Vagina (tissue), 2 donors: ENCODE data around the gene RBPJ. TPM values are rescaled to one million over a fixed set of nuclear protein-coding genes. Genes with fewer than 3 reads are reported as not detected.

Source experiments
- DNase-seq, 2 donors: peaks; one replicate each; pipeline ENCODE4 v3.0.0-alpha.2; 2017; ENCODE audit errors: extremely low spot score in 2 of 2
- H3K27ac ChIP-seq: fragments of 200-600 bp; sonication (generic); one replicate; pipeline ENCODE4 v1.5.1; 2019
- H3K27me3 ChIP-seq: fragments of 200-600 bp; sonication (generic); one replicate; pipeline ENCODE4 v1.5.1; 2019
- H3K36me3 ChIP-seq, 2 donors: fragments of 200-600 bp; sonication (generic); one replicate each; pipeline ENCODE4 v1.5.1; 2017 to 2019
- H3K4me1 ChIP-seq: fragments of 200-600 bp; sonication (generic); one replicate; pipeline ENCODE4 v1.5.1; 2019
- H3K4me3 ChIP-seq, 2 donors: fragments of 200-600 bp; sonication (generic); 1 replicate in 1 of 2; 2 replicates in 1 of 2; pipeline ENCODE4 v1.5.1; 2016 to 2019
- H3K9me3 ChIP-seq: fragments of 200-600 bp; sonication (generic); one replicate; pipeline ENCODE4 v1.5.1; 2019
- POLR2A ChIP-seq, 2 donors: fragments of 450-650 bp; IDR thresholded peaks; one replicate each; pipeline ENCODE4 v1.6.1; 2017; ENCODE audit warnings: antibody characterized with exemption in 2 of 2, mild to moderate bottlenecking in 2 of 2, moderate library complexity in 2 of 2
- POLR2AphosphoS5 ChIP-seq, 2 donors: sonication (generic); formaldehyde crosslinking; IDR thresholded peaks; one replicate each; pipeline ENCODE4 v1.9.0; 2017; ENCODE audit warnings: antibody characterized with exemption in 2 of 2, mild to moderate bottlenecking in 2 of 2, low read depth in 1 of 2; ENCODE audit not compliant: insufficient read depth in 1 of 2
- intact Hi-C: fragments of 100-400 bp; cut with DNase I; formaldehyde crosslinking; loops from one replicate; pipeline ENCODE4 v1.15.1; 2023
- total RNA-seq: library from RNA; depleted of rRNA; stranded (reverse); fragments of >200 nt; gene quantifications from one replicate; pipeline ENCODE4 v1.2.3, GENCODE V29; 2016
- TF ChIP-seq, protein P1 (sequence below), 3 experiments: fragments of 450-650 bp in 2 of 3; fragments of 200-600 bp in 1 of 3; sonication (generic) in 1 of 3; IDR thresholded peaks; one replicate each; pipeline ENCODE4 v1.5.1; 2017 to 2019; ENCODE audit warnings: antibody characterized with exemption in 3 of 3, mild to moderate bottlenecking in 2 of 3, moderate library complexity in 2 of 3

RBPJ gene
- total RNA-seq, 1 donor from 2014 or later = 50.8 TPM

DNA sequence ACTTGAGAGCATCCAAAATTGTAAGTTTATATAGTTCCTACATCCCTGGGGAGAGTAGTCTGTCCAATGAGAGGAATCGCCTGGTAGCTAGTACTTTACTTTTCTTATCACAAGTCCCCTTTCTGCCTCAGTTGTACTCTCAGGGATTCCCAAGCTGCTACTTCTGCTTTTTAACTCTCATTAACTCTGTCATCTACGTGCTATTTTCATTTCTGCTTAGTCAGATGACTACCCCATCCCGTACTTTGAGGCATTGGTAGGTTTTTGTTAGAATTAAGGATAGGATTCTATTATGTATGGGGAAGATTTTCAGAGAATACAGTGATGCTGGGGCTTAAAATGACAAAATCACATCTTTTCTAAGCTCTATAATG lies 24.7 kb downstream of the RBPJ start:
- H3K4me1 ChIP-seq = peaks cover 41% of the 10 kb centered on the region
- DNase-seq = no peak
- no peaks in the 10 kb centered on the region for H3K27me3 ChIP-seq
- no peak overlapping the region for H3K4me3 ChIP-seq
- TF ChIP-seq POLR2AphosphoS5 (IDR thresholded peaks at IDR 0.05; ENCODE audit: insufficient read depth in 1 of 2, low read depth in 1 of 2) (no peak), POLR2A (IDR thresholded peaks at IDR 0.05) (no peak)
- TF ChIP-seq, protein P1, sequence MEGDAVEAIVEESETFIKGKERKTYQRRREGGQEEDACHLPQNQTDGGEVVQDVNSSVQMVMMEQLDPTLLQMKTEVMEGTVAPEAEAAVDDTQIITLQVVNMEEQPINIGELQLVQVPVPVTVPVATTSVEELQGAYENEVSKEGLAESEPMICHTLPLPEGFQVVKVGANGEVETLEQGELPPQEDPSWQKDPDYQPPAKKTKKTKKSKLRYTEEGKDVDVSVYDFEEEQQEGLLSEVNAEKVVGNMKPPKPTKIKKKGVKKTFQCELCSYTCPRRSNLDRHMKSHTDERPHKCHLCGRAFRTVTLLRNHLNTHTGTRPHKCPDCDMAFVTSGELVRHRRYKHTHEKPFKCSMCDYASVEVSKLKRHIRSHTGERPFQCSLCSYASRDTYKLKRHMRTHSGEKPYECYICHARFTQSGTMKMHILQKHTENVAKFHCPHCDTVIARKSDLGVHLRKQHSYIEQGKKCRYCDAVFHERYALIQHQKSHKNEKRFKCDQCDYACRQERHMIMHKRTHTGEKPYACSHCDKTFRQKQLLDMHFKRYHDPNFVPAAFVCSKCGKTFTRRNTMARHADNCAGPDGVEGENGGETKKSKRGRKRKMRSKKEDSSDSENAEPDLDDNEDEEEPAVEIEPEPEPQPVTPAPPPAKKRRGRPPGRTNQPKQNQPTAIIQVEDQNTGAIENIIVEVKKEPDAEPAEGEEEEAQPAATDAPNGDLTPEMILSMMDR (IDR thresholded peaks at IDR 0.05) = no peak
- no peak overlapping the region for H3K27ac ChIP-seq
- H3K36me3 ChIP-seq = no peaks in the 10 kb centered on the region
- H3K9me3 ChIP-seq = no peaks in the 10 kb centered on the region
- intact Hi-C loops = no loop called here

DNA sequence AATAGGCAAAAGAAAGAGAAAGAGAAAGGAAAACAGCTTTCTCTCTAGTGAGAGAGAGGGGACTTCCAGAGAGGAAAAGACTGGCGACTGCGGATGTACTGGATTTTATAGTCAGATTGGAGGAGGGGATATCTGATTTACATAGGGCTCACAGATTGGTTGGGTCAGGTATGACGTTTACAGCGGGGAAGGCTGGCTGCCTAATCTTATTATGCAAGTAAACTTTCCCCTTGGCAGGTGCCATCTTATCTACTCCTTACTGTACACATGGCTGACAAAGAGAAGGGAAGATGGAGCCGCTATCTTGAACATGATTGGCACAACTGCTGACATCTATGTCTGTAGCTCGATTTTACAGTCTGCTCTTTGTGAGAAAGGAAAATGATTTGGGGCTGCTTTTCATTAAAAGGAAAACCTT lies 25.4 kb downstream of the RBPJ start:
- Histone ChIP-seq H3K27ac (no peak overlapping the region), H3K36me3 (no peaks in the 10 kb centered on the region), H3K4me1 (peaks cover 38% of the 10 kb centered on the region), H3K27me3 (no peaks in the 10 kb centered on the region), H3K9me3 (no peaks in the 10 kb centered on the region), H3K4me3 (no peak overlapping the region)
- TF ChIP-seq POLR2AphosphoS5 (IDR thresholded peaks at IDR 0.05; ENCODE audit: insufficient read depth in 1 of 2, low read depth in 1 of 2) (no peak), POLR2A (IDR thresholded peaks at IDR 0.05) (no peak)
- TF ChIP-seq, protein P1 (IDR thresholded peaks at IDR 0.05) = no peak
- DNase-seq = no peak
- intact Hi-C loops = no loop called here

DNA sequence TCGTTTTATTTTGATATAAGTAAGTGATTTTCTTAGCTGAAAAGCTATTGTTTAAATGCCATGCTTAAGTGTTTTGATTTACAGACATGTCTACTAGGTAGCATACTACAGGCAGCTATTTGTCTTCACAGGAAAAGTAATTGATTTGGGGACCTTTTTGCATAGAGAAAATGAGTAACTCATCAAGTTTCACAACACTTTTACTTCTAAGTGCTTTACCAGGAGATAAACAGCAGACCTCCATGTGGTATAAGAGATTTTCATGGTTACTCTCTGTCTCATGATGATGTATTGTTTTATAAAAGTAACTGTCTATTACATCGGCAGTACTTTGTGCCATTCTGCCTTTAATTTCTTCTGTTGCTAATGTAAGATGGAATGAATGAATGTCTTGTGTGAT lies 28.7 kb downstream of the RBPJ start:
- intact Hi-C loops = no loop called here
- Histone ChIP-seq H3K27ac (no peak overlapping the region), H3K4me3 (no peak overlapping the region), H3K4me1 (peaks cover 30% of the 10 kb centered on the region), H3K27me3 (no peaks in the 10 kb centered on the region), H3K9me3 (no peaks in the 10 kb centered on the region), H3K36me3 (no peaks in the 10 kb centered on the region)
- TF ChIP-seq, protein P1 (IDR thresholded peaks at IDR 0.05) = no peak
- no peak for TF ChIP-seq POLR2AphosphoS5 (IDR thresholded peaks at IDR 0.05; ENCODE audit: insufficient read depth in 1 of 2, low read depth in 1 of 2)
- no peak for TF ChIP-seq POLR2A (IDR thresholded peaks at IDR 0.05)
- DNase-seq = no peak

DNA sequence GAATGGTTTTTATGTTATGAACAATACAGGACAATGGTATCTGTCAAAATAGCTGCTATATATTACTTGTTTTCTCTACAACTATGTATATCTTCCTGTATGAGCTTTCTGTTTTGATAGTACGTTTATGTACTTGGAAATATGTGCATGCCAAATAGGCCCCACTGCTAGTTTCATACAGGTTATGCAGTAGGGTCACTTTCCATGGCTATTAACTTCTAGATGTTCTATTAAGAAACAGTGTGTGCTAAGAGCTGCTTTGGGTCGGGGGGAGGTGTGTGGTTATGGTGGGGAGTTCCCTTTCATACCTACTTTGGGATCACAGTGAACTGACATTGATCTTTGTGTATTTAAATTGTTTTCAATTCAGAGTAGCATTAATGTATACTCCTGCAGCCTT lies 30.9 kb downstream of the RBPJ start:
- no peak for DNase-seq
- intact Hi-C loops = no loop called here
- H3K4me1 ChIP-seq = peaks cover 29% of the 10 kb centered on the region
- H3K27me3 ChIP-seq = no peaks in the 10 kb centered on the region
- H3K9me3 ChIP-seq = no peaks in the 10 kb centered on the region
- no peak overlapping the region for H3K4me3 ChIP-seq
- TF ChIP-seq, protein P1 (IDR thresholded peaks at IDR 0.05) = no peak
- TF ChIP-seq POLR2AphosphoS5 (IDR thresholded peaks at IDR 0.05; ENCODE audit: insufficient read depth in 1 of 2, low read depth in 1 of 2) (no peak), POLR2A (IDR thresholded peaks at IDR 0.05) (no peak)
- no peak overlapping the region for H3K27ac ChIP-seq
- no peaks in the 10 kb centered on the region for H3K36me3 ChIP-seq

DNA sequence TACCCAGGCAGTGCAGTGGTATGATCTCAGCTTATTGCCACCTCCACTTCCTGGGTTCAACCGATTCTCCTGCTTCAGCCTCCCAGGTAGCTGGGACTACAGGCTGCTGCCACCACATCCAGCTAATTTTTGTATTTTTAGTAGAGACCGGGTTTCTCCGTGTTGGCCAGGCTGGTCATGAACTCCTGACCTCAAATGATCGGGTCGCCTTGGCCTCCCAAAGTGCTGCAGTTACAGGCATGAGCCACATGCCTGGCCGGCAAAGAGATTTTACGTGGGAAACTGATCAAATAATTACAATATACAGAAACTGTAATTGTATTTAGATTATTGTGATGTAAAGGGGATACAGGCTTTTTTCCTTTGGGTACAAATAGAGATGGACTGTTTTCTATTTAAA lies 33.7 kb downstream of the RBPJ start:
- no peak for TF ChIP-seq POLR2A (IDR thresholded peaks at IDR 0.05)
- TF ChIP-seq POLR2AphosphoS5 (IDR thresholded peaks at IDR 0.05; ENCODE audit: insufficient read depth in 1 of 2, low read depth in 1 of 2) = no peak
- TF ChIP-seq, protein P1 (IDR thresholded peaks at IDR 0.05) = no peak
- no peak overlapping the region for H3K4me3 ChIP-seq
- intact Hi-C loops = no loop called here
- no peaks in the 10 kb centered on the region for H3K9me3 ChIP-seq
- H3K27me3 ChIP-seq = no peaks in the 10 kb centered on the region
- H3K36me3 ChIP-seq = no peaks in the 10 kb centered on the region
- DNase-seq = no peak
- no peak overlapping the region for H3K27ac ChIP-seq
- peaks cover 33% of the 10 kb centered on the region for H3K4me1 ChIP-seq
